KMS-11 (cell line): ENCODE results near the gene AP3B1.

Experiments used
- H2AFZ ChIP-seq: fragments of 200-600 bp; sonication (generic); 2 replicates; pipeline ENCODE4 v1.6.1; 2016; ENCODE audit warnings: antibody characterized with exemption, mixed run types, low read depth
- H3K27ac ChIP-seq: fragments of 200-600 bp; sonication (generic); 2 replicates; pipeline ENCODE4 v1.6.1; 2016; ENCODE audit warnings: mild to moderate bottlenecking, mixed run types
- H3K27me3 ChIP-seq: fragments of 200-600 bp; sonication (generic); 2 replicates; pipeline ENCODE4 v1.6.1; 2017; ENCODE audit warnings: mild to moderate bottlenecking, low read depth, mixed run types, moderate library complexity; ENCODE audit not compliant: insufficient read depth
- H3K36me3 ChIP-seq: fragments of 200-600 bp; sonication (generic); 2 replicates; pipeline ENCODE4 v1.6.1; 2017; ENCODE audit warnings: mild to moderate bottlenecking, mixed run types; ENCODE audit not compliant: insufficient read depth
- H3K4me1 ChIP-seq: fragments of 200-600 bp; sonication (generic); 2 replicates; pipeline ENCODE4 v1.6.1; 2016; ENCODE audit warnings: mild to moderate bottlenecking, low read depth, mixed run types; ENCODE audit not compliant: poor library complexity, severe bottlenecking
- H3K4me2 ChIP-seq: fragments of 200-600 bp; sonication (generic); 2 replicates; pipeline ENCODE4 v1.7.0; 2016; ENCODE audit warnings: mild to moderate bottlenecking, mixed run types
- H3K4me3 ChIP-seq: fragments of 200-600 bp; sonication (generic); IDR thresholded peaks from 2 replicates; pipeline ENCODE4 v1.6.1; 2017; ENCODE audit warnings: low read depth, low read length, mixed read lengths; ENCODE audit not compliant: insufficient read depth
- H3K79me2 ChIP-seq: fragments of 200-600 bp; sonication (generic); 2 replicates; pipeline ENCODE4 v1.6.1; 2016; ENCODE audit warnings: low read depth, mixed run types; ENCODE audit not compliant: insufficient read depth
- H3K9ac ChIP-seq: fragments of 200-600 bp; sonication (generic); 2 replicates; pipeline ENCODE4 v1.6.1; 2016; ENCODE audit warnings: mild to moderate bottlenecking, mixed run types
- H4K20me1 ChIP-seq: fragments of 200-600 bp; sonication (generic); 2 replicates; pipeline ENCODE4 v1.6.1; 2016; ENCODE audit warnings: mild to moderate bottlenecking, mixed run types; ENCODE audit not compliant: insufficient read depth
- CTCF ChIP-seq: fragments of 200-600 bp; sonication (generic); conservative IDR thresholded peaks from 2 replicates; pipeline ENCODE4 v1.6.1; 2017; ENCODE audit warnings: low read depth, mild to moderate bottlenecking, antibody characterized with exemption, low read length, moderate library complexity, mixed read lengths

AP3B1 gene

GRCh38 chr5:77993141-77993854, 301.2 kb downstream of the AP3B1 start:
- Histone ChIP-seq H3K27ac (no peak overlapping the region), H4K20me1 (no peaks in the 10 kb centered on the region), H3K4me1 (no peaks in the 10 kb centered on the region)

GRCh38 chr5:77991084-77991483, 303.4 kb downstream of the AP3B1 start:
- TF ChIP-seq CTCF, result no peak
- no peak overlapping the region for H3K27ac ChIP-seq
- no peak overlapping the region for H2AFZ ChIP-seq
- H3K4me2 ChIP-seq, result no peak overlapping the region
- H3K9ac ChIP-seq, result no peak overlapping the region
- H3K36me3 ChIP-seq, result no peaks in the 10 kb centered on the region
- no peaks in the 10 kb centered on the region for H3K79me2 ChIP-seq
- H3K4me1 ChIP-seq, result no peaks in the 10 kb centered on the region
- no peak overlapping the region for H3K4me3 ChIP-seq
- H4K20me1 ChIP-seq, result no peaks in the 10 kb centered on the region
- H3K27me3 ChIP-seq, result no peaks in the 10 kb centered on the region

More at GRCh38 chr5:77993141-77993854, 301.2 kb downstream of the AP3B1 start:
- Histone ChIP-seq H3K36me3 (no peaks in the 10 kb centered on the region), H3K27me3 (no peaks in the 10 kb centered on the region), H2AFZ (no peak overlapping the region), H3K9ac (no peak overlapping the region), H3K79me2 (no peaks in the 10 kb centered on the region), H3K4me3 (no peak overlapping the region), H3K4me2 (no peak overlapping the region)
- TF ChIP-seq CTCF, result no peak

- Histone ChIP-seq H3K79me2 (no peaks in the 10 kb centered on the region), H3K9ac (no peak overlapping the region), H4K20me1 (no peaks in the 10 kb centered on the region), H3K36me3 (no peaks in the 10 kb centered on the region), H3K27me3 (no peaks in the 10 kb centered on the region), H3K4me2 (no peak overlapping the region), H3K4me1 (no peaks in the 10 kb centered on the region), H3K27ac (no peak overlapping the region), H2AFZ (no peak overlapping the region), H3K4me3 (no peak overlapping the region)
- TF ChIP-seq CTCF, result no peak
Observed at GRCh38 chr5:77990020-77990419, 304.5 kb downstream of the AP3B1 start.

- no peak for TF ChIP-seq CTCF
- Histone ChIP-seq H3K4me1 (no peaks in the 10 kb centered on the region), H2AFZ (no peak overlapping the region), H3K27ac (no peak overlapping the region), H3K79me2 (no peaks in the 10 kb centered on the region), H3K4me2 (no peak overlapping the region), H3K4me3 (no peak overlapping the region), H3K27me3 (no peaks in the 10 kb centered on the region), H4K20me1 (no peaks in the 10 kb centered on the region), H3K9ac (no peak overlapping the region), H3K36me3 (no peaks in the 10 kb centered on the region)
Observed at GRCh38 chr5:77987988-77988387, 306.5 kb downstream of the AP3B1 start.
